ENCODE measurements around the gene ABCG1. TPM values are rescaled to one million over a fixed set of nuclear protein-coding genes. Genes with fewer than 3 reads are reported as not detected.

The ABCG1 gene
- total and polyA plus RNA-seq, 12 donors: 5.5 to 26.2 (median 14.6) TPM

DNA sequence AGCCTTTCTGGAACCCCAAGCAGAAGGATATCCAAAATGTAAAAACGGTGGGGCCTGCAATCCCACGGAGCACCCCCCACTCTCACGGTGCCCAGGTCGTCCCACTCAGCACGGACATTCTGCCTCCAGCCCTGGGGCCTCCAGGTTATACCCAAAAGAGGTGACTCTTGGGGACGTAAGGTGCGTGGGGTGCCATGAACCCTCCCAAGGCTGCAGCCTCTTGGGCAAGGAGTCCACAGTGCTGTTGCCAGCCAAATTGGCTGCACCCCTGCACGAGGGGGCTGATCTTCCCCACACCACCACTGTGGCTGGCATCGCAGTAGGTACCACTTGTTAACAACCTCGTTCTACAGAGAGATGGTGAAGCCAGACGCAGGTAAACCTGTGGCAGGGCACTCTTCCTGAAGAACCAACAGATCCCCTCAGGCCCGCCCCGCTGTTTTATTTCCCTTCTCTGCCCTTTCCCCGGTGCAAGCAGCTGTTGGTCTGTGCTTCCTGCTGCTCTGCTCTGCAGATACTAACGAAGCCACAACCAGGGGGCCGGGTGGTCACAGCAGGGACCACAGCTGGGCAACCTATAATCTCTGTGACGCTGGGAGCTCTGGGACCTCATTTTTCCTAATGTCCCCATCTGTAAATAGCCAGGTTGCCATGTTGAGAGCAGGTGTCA is 87.6 kb downstream of the ABCG1 start:
- no peak for DNase-seq
- TF ChIP-seq, protein P1, sequence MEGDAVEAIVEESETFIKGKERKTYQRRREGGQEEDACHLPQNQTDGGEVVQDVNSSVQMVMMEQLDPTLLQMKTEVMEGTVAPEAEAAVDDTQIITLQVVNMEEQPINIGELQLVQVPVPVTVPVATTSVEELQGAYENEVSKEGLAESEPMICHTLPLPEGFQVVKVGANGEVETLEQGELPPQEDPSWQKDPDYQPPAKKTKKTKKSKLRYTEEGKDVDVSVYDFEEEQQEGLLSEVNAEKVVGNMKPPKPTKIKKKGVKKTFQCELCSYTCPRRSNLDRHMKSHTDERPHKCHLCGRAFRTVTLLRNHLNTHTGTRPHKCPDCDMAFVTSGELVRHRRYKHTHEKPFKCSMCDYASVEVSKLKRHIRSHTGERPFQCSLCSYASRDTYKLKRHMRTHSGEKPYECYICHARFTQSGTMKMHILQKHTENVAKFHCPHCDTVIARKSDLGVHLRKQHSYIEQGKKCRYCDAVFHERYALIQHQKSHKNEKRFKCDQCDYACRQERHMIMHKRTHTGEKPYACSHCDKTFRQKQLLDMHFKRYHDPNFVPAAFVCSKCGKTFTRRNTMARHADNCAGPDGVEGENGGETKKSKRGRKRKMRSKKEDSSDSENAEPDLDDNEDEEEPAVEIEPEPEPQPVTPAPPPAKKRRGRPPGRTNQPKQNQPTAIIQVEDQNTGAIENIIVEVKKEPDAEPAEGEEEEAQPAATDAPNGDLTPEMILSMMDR (IDR thresholded peaks at IDR 0.05): no peak
- no peak overlapping the region for H3K4me3 ChIP-seq
- peaks cover 0 to 45% (median 15%) of the 10 kb centered on the region in 7 donors for H3K27me3 ChIP-seq
- no peak for ATAC-seq
- no peak overlapping the region for H3K27ac ChIP-seq
- WGBS, 2 donors: 77% methylated on average over 17 of the region's 17 CpGs
- intact Hi-C loops (cut with DNase I): loop anchor here in 3 of 10 donors (10.0 kb wide), 1 partner anchor 142 kb away; no protein-coding TSS in a partner anchor
- no peaks in the 10 kb centered on the region for H3K9me3 ChIP-seq
- H3K36me3 ChIP-seq: no peaks in the 10 kb centered on the region
- peaks cover 4 to 36% (median 20%) of the 10 kb centered on the region in 9 donors for H3K4me1 ChIP-seq

DNA sequence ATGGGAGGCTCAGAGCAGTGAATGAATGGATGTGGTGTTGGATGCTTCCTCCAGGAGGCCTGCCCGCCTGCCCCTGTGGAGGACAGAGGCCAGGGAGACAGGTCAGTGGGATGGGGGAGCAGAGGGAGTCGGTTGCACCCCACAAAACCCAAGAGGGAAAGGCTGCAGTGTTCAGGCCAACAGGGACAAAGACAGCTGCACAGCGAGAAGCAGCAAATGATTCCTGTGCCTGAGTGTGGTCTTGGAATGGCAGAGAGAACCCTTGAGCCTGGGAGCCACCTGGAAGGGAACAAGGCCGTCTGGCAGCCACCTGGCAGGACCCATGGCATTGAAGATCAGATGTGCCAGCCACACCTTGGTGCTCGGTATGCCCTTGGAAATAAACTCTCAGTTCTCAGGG is 88.2 kb downstream of the ABCG1 start:
- WGBS, 2 donors: 84 to 89% methylated on average over 5 of the region's 5 CpGs
- H3K27me3 ChIP-seq: peaks cover 0 to 45% (median 15%) of the 10 kb centered on the region in 7 donors
- no peaks in the 10 kb centered on the region for H3K9me3 ChIP-seq
- DNase-seq (no peak), ATAC-seq (no peak)
- intact Hi-C loops (cut with DNase I): loop anchor here in 3 of 10 donors (10.0 kb wide), 1 partner anchor 142 kb away; no protein-coding TSS in a partner anchor
- peaks cover 3 to 31% (median 15%) of the 10 kb centered on the region in 9 donors for H3K4me1 ChIP-seq
- H3K36me3 ChIP-seq: no peaks in the 10 kb centered on the region
- no peak overlapping the region for H3K27ac ChIP-seq
- TF ChIP-seq, protein P1 (IDR thresholded peaks at IDR 0.05): no peak
- H3K4me3 ChIP-seq: no peak overlapping the region

GRCh38 chr21:42308161-42308913 is 89.4 kb downstream of the ABCG1 start:
- peaks cover 0 to 27% (median 21%) of the 10 kb centered on the region in 9 donors for H3K4me1 ChIP-seq
- H3K36me3 ChIP-seq: no peaks in the 10 kb centered on the region
- H3K9me3 ChIP-seq: no peaks in the 10 kb centered on the region
- peaks cover 0 to 53% (median 15%) of the 10 kb centered on the region in 7 donors for H3K27me3 ChIP-seq
- H3K27ac ChIP-seq: no peak overlapping the region
- no peak for ATAC-seq
- intact Hi-C loops (cut with DNase I): loop anchor here in 3 of 10 donors (10.0 kb wide), 1 partner anchor 144 kb away; no protein-coding TSS in a partner anchor
- TF ChIP-seq, protein P1 (IDR thresholded peaks at IDR 0.05): no peak
- no peak for DNase-seq
- 84 to 90% methylated on average over 17 of the region's 17 CpGs for WGBS, 2 donors
- no peak overlapping the region for H3K4me3 ChIP-seq

DNA sequence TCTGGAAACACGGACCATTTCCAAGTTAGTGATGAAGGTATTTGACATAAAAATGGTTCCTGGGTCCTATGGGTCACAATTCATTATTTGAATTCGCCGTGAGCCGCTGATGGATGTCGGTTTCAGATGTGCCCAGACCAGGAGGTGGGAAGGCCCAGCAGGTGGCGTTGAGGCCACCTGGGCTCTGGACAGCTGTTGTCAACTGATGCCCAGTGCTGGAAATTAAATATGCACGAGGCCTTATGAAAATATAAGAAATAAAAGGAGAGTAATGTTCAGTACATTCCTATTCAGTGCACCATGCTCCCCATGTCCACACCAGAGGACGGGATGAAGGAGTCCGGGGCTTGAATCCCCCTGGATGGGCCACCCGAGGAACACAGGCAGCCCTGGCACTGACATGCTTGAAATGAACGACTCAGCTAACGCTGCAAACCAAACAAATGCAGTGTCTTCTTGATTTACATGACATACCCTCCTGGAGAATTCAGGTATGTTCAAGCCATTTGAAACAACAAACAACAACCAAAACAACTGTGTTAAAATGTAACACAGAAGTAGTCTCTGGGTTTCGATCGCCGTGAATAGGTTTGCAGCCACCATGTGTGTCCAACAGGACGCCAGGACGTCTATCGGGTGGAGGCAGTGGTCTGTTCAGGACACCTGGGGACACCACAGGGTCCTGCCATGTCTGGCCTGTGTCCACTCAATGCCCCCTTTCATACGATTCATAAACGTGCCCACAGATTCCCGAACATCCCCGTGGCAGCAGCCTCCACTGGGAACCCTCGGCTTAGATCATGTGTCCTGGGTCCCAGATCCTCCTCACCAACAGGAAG is 90.2 kb downstream of the ABCG1 start:
- H3K27me3 ChIP-seq: peaks cover 0 to 53% (median 15%) of the 10 kb centered on the region in 7 donors
- intact Hi-C loops (cut with DNase I): loop anchor here in 3 of 10 donors (10.0 kb wide), 1 partner anchor 144 kb away; no protein-coding TSS in a partner anchor
- TF ChIP-seq, protein P1 (IDR thresholded peaks at IDR 0.05): no peak
- DNase-seq: no peak
- 54 to 56% methylated on average over 23 of the region's 23 CpGs for WGBS, 2 donors
- peaks cover 0 to 31% (median 24%) of the 10 kb centered on the region in 9 donors for H3K4me1 ChIP-seq
- H3K27ac ChIP-seq: no peak overlapping the region
- no peaks in the 10 kb centered on the region for H3K36me3 ChIP-seq
- no peak overlapping the region for H3K4me3 ChIP-seq
- no peaks in the 10 kb centered on the region for H3K9me3 ChIP-seq
- no peak for ATAC-seq

All from heart right ventricle (tissue), 16 donors.